ENCODE data around the gene ANKIB1.

ANKIB1 gene

GRCh38 chr7:92333866-92334265 lies 88.1 kb downstream of the ANKIB1 start:
- Histone ChIP-seq H3K4me1 (ENCODE audit: insufficient read depth, low read length) (no peaks in the 10 kb centered on the region), H3K27ac (ENCODE audit: low read length) (no peak overlapping the region), H3K4me2 (ENCODE audit: insufficient read depth, low read length) (no peak overlapping the region), H3K9ac (ENCODE audit: low read depth, low read length) (no peak overlapping the region), H3K36me3 (ENCODE audit: insufficient read depth, low read length) (peaks cover 30% of the 10 kb centered on the region; the same call in 1 of the 2 replicates), H4K20me1 (ENCODE audit: insufficient read depth, low read length) (no peaks in the 10 kb centered on the region), H3K27me3 (ENCODE audit: insufficient read depth, low read length, poor library complexity) (no peaks in the 10 kb centered on the region), H3K79me2 (ENCODE audit: insufficient read depth, low read length) (no peaks in the 10 kb centered on the region), H3K4me3 (ENCODE audit: low read depth in 1 of 2, low read length in 2 of 2) (no peak overlapping the region), H2AFZ (ENCODE audit: low read depth, low read length) (no peak overlapping the region), H3K9me3 (ENCODE audit: insufficient read depth, low read length, severe bottlenecking) (peaks cover 14% of the 10 kb centered on the region)
- TF ChIP-seq, protein P1, sequence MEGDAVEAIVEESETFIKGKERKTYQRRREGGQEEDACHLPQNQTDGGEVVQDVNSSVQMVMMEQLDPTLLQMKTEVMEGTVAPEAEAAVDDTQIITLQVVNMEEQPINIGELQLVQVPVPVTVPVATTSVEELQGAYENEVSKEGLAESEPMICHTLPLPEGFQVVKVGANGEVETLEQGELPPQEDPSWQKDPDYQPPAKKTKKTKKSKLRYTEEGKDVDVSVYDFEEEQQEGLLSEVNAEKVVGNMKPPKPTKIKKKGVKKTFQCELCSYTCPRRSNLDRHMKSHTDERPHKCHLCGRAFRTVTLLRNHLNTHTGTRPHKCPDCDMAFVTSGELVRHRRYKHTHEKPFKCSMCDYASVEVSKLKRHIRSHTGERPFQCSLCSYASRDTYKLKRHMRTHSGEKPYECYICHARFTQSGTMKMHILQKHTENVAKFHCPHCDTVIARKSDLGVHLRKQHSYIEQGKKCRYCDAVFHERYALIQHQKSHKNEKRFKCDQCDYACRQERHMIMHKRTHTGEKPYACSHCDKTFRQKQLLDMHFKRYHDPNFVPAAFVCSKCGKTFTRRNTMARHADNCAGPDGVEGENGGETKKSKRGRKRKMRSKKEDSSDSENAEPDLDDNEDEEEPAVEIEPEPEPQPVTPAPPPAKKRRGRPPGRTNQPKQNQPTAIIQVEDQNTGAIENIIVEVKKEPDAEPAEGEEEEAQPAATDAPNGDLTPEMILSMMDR (IDR thresholded peaks at IDR 0.05; ENCODE audit: borderline replicate concordance, extremely low read depth, low read length, poor library complexity, severe bottlenecking), result no peak
- no peak for TF ChIP-seq EZH2 (IDR thresholded peaks at IDR 0.05; ENCODE audit: borderline replicate concordance, low read depth, low read length, severe bottlenecking)
- ATAC-seq (ENCODE audit: insufficient read depth, low read depth) (no peak), DNase-seq (no peak)

GRCh38 chr7:92335574-92335973 lies 89.8 kb downstream of the ANKIB1 start:
- peaks cover 21% of the 10 kb centered on the region; the same call in 1 of the 2 replicates for H3K36me3 ChIP-seq (ENCODE audit: insufficient read depth, low read length)
- H3K4me3 ChIP-seq (ENCODE audit: low read depth in 1 of 2, low read length in 2 of 2), result no peak overlapping the region
- H3K27me3 ChIP-seq (ENCODE audit: insufficient read depth, low read length, poor library complexity), result no peaks in the 10 kb centered on the region
- no peak overlapping the region for H2AFZ ChIP-seq (ENCODE audit: low read depth, low read length)
- ATAC-seq (ENCODE audit: insufficient read depth, low read depth), result no peak
- no peak overlapping the region for H3K4me2 ChIP-seq (ENCODE audit: insufficient read depth, low read length)
- TF ChIP-seq, protein P1 (IDR thresholded peaks at IDR 0.05; ENCODE audit: borderline replicate concordance, extremely low read depth, low read length, poor library complexity, severe bottlenecking), result no peak
- TF ChIP-seq EZH2 (IDR thresholded peaks at IDR 0.05; ENCODE audit: borderline replicate concordance, low read depth, low read length, severe bottlenecking), result no peak
- H3K27ac ChIP-seq (ENCODE audit: low read length), result no peak overlapping the region
- H3K4me1 ChIP-seq (ENCODE audit: insufficient read depth, low read length), result no peaks in the 10 kb centered on the region
- DNase-seq, result no peak
- H3K9ac ChIP-seq (ENCODE audit: low read depth, low read length), result no peak overlapping the region
- H4K20me1 ChIP-seq (ENCODE audit: insufficient read depth, low read length), result no peaks in the 10 kb centered on the region
- peaks cover 14% of the 10 kb centered on the region for H3K9me3 ChIP-seq (ENCODE audit: insufficient read depth, low read length, severe bottlenecking)
- H3K79me2 ChIP-seq (ENCODE audit: insufficient read depth, low read length), result no peaks in the 10 kb centered on the region

- Histone ChIP-seq H3K27me3 (ENCODE audit: insufficient read depth, low read length, poor library complexity) (no peaks in the 10 kb centered on the region), H3K9ac (ENCODE audit: low read depth, low read length) (no peak overlapping the region), H3K79me2 (ENCODE audit: insufficient read depth, low read length) (no peaks in the 10 kb centered on the region), H2AFZ (ENCODE audit: low read depth, low read length) (no peak overlapping the region), H3K4me1 (ENCODE audit: insufficient read depth, low read length) (no peaks in the 10 kb centered on the region), H3K4me3 (ENCODE audit: low read depth in 1 of 2, low read length in 2 of 2) (no peak overlapping the region), H4K20me1 (ENCODE audit: insufficient read depth, low read length) (no peaks in the 10 kb centered on the region), H3K4me2 (ENCODE audit: insufficient read depth, low read length) (no peak overlapping the region), H3K9me3 (ENCODE audit: insufficient read depth, low read length, severe bottlenecking) (peaks cover 14% of the 10 kb centered on the region), H3K27ac (ENCODE audit: low read length) (no peak overlapping the region), H3K36me3 (ENCODE audit: insufficient read depth, low read length) (peaks cover 21% of the 10 kb centered on the region; the same call in 1 of the 2 replicates)
- TF ChIP-seq EZH2 (IDR thresholded peaks at IDR 0.05; ENCODE audit: borderline replicate concordance, low read depth, low read length, severe bottlenecking), result no peak
- TF ChIP-seq, protein P1 (IDR thresholded peaks at IDR 0.05; ENCODE audit: borderline replicate concordance, extremely low read depth, low read length, poor library complexity, severe bottlenecking), result no peak
- ATAC-seq (ENCODE audit: insufficient read depth, low read depth), result no peak
- no peak for DNase-seq
Measured at GRCh38 chr7:92336662-92337340, 91.0 kb downstream of the ANKIB1 start.
